ENCODE measurements around the gene TMEM201.
"Not testable (repeated sequence)": the region's sequence is repeated elsewhere in the genome, so short reads cannot be mapped to it uniquely, and the experiment has no call there.

TMEM201 gene, protein sequence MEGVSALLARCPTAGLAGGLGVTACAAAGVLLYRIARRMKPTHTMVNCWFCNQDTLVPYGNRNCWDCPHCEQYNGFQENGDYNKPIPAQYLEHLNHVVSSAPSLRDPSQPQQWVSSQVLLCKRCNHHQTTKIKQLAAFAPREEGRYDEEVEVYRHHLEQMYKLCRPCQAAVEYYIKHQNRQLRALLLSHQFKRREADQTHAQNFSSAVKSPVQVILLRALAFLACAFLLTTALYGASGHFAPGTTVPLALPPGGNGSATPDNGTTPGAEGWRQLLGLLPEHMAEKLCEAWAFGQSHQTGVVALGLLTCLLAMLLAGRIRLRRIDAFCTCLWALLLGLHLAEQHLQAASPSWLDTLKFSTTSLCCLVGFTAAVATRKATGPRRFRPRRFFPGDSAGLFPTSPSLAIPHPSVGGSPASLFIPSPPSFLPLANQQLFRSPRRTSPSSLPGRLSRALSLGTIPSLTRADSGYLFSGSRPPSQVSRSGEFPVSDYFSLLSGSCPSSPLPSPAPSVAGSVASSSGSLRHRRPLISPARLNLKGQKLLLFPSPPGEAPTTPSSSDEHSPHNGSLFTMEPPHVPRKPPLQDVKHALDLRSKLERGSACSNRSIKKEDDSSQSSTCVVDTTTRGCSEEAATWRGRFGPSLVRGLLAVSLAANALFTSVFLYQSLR

DNA sequence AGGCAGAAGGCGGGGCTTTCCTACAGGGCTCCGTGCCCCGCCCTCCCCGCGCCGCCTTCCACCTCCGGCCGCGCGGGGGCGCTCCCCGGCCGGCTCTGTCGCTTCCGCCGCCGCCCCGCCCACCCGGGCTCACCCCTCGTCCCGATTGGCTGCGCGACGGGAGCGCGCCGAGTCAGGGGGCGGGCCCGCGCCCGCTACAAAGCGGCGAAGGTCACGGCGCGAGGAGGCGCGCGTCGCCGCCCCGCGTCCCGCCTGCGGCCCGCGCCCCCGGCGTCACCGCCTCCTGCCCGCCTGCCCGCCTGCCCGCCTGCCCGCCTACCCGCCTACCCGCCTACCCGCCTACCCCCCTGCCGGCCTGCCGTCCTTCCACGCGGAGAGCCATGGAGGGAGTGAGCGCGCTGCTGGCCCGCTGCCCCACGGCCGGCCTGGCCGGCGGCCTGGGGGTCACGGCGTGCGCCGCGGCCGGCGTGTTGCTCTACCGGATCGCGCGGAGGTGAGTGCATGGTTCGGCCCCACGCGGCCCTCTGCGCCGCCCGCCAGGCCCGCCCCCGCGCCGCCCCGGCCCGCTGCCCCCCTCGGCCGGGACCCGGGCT lies at the start of gene TMEM201:
Gene TMEM201, plus strand, starts transcription at position 361 of the 593 bp plus-strand sequence. Its CDS starts 20 bp downstream, at position 381.
- DNase-seq, result peak; percentile 98

DNA sequence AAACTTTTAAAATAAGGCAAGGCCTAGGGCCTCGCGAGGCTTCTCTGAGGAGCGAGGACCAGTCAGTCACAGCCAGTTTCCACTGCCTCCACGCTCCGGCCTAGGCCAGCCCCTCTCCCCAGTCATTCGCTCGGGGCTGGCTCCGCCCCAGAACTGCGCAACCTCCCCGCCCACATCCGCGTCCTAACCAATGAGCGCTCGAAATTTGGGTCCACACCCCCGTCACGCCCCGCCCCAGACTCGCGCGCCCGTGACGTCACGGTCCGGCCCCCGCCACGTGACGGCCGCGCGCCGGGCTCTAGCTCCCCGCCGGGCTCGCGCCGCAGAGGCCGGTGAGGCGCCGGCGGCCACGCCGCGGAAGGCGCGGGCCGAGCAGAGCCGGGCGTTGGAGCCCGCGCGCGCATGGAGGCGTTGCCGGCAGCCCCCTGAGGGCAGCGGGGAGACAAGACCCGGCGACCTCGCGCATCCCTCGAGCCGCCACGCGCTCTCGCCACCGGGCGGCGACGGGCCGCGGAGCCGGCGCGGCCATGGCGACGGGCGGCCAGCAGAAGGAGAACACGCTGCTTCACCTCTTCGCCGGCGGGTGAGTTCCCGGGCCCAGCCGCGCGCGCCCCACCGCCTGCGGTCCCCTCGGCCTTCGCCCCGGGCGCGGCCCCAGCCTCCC lies 49.4 kb upstream of the TMEM201 start, which contains the start of gene SLC25A33:
Gene SLC25A33, plus strand, starts transcription at position 301 of the 664 bp plus-strand sequence. Its CDS starts 227 bp downstream, at position 528.
- peak; percentile 100 for DNase-seq

DNA sequence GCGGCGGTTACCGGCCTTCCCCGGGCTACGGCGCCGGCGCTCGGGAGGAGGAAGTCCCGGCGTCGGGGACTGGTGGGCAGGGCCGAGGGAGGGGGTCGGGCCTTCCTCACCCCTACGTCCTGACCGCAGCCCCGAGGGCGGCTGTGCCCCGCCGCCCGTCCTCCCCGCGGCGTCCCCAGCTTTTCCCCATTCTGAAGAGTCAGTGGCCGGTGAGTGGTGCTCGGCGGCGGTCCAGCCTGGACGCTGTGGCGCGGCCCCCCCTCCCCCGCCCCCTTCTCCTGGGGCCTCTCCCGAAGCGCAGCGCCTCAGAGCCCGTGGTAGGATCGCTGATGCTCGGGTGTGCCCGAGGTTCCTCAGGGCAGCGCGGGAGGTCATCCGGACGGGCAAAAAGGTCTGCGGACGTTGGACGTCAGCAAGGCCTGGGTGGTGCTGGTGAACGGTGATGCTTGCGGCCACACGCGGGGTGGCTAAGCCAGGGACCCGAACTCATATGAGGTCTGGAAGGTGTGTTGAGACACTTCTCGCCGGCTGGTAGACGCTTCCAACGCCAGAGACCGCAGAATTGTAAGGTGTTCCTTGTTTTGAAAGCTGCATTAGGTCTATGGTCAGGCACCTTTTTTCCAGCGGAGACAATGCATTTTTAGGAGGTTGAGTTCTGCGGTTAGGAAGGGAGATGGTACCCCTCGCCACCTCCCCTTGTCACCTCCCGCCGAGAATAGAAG lies 48.7 kb upstream of the TMEM201 start:
- peak; percentile 72 for DNase-seq

DNA sequence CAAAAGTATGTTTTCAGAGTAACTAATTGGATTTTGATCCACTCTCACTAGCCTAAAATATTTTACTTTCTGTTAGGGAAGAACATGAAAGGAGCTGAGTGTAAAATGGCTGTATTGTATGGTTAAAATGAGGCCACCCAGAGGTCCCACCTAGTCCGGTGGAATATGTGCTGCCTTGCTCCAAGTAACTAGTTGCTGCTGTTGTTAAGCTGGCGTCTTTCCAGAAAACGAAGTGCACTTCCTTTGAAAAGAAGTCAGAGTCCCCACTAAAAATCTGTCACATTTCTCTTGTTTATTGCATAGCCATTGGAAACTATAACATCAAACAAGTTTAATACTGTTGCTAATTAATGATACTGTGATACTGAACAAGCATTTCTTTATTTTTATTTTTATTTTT lies 46.3 kb upstream of the TMEM201 start:
- DNase-seq, result no peak

DNA sequence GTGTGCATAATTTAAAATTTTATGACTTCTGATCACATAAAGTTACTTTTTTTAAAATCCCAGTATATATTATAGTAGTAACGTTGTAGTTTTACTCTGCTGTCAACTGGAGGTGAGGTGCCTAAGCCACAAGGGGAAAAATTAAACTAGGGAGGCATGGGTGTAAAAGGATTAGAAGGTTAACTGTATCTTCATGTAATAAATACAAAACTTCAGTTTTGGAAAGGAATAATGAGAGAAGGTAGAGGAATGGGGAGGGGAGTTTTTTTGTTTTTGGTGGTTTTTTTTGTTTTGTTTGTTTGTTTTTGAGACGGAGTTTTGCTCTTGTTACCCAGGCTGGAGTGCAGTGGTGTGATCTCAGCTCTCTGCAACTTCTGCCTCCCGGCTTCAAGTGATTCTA lies 43.8 kb upstream of the TMEM201 start:
- DNase-seq, result no peak

DNA sequence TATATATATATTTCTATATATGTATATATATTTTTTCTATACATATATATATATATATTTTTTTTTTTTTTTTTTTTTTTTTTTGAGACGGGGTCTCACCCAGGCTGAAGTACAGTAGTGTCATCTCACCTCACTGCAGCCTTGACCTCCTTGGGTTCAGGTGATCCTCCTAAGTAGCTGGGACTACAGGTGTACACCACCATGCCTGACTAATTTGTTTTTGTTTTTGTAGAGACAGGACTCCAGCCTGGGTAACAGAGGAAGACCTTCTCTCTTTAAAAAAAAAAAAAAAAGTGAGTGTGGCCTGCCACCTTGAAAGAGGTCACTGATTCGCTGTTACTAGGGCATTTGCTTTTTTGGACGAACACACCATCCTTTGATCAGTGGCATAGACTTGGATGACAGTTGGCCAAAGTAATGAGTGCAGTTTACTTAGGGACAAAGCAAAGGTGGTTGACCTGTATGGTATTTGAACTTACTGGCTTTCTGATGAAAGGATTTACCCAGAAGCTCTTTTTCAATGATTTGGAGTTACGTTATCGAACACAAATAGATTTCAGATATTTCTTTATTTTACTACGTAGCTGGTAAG lies 38.7 kb upstream of the TMEM201 start:
- no peak for DNase-seq

DNA sequence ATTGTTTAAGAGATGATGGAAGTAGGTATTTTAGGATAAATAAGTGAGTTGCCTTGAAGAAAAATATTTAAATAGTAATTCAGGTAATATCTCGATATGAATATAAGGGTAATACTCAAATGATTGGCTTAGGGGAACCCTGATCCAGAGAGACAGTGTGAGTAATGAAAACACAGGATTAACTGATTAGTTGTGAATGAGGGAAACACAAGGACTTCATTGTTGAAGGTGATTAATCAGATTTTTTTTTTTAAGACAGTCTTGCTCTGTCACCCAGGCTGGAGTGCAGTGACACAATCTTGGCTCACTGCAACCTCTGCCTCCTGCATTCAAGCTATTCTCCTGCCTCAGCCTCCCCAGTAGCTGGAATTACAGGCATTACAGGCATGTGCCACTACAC lies 36.7 kb upstream of the TMEM201 start:
- no peak for DNase-seq

DNA sequence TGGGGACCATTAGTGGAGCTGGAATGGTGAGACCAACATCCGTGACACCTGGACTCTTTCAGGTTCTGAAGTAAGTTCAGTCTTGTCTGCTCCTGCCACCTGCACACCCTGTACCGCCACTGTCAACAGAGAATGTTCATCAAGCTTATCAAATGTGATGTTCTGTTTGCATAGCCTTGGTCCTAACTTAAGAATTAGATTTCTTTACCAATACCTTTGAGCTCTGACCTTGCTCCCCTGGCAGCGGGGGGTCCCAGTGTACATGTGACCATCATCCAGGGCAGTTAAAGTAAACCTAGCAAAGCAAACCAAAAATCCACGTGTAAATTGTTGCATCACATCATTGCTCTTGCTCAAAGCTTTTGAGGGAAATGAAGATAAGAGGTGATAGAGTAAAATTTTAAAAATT lies 35.0 kb upstream of the TMEM201 start:
- DNase-seq, result no peak

DNA sequence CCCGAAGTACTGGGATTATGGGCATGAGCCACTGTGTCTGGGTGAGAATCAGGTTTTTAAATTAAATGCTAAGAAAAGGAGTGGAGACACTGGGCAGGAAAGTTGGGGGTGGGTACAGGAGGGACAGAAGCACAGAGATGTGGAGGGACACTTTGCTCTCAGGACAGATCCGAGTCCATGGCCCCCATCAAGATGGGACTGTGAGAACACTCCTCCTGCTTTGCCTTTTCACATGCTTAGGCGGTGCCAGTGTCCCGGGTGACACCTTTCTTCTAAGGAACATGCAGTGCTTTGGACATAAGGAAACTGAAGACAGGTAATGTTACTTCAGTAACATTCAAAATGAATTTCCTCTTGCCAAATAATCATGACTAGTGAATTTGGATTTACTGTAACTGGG lies 32.8 kb upstream of the TMEM201 start:
- no peak for DNase-seq

DNA sequence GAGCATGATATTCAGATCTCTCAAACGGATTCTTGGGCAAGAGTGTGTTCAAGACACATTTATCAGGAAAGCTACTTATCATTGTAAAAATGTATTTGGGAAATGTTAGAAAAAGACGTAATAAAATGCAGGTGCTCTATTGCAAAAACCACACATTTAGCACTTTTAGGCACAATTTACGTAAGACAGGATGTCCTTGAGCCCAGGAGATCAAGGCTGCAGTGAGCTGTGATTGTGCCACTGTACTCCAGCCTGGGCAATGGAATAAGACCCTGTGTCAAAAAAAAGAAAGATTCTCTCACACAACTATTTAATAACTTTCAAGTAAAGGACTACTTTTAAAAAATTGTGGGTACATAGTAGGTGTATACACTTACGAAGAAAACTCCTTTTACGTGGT lies 31.1 kb upstream of the TMEM201 start:
- no peak for DNase-seq

DNA sequence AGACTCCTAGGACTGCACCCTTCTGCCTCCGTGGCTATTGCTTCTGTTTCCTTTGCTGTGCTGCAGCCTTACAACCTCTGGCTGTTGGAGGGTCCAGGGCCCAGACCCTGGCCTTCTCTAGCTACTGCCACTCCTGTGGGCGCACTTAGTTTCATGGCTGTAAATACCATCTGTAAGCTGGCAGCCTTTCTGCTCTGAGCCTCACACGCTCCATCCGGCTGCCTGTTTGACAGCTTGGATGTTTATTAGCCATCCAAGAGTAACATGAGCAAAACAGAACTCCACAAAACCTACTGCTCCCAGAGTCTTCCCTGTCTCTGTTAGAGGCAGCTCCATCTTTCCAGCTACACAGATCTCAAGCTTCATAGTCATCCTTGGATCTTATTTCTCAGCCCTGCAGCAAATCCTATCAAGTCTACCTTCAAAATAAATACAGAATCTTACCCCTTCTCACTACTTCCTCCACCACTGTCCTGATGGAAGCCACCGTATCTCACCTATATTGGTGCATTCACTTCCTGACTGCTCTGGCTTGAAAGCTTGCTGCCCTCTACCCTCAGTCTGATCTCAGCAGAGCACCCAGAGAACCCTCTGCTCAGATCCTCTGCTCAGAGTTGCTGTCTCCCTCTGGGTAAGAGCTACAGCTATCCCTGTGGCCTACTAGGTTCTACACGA lies 30.3 kb upstream of the TMEM201 start:
- no peak for DNase-seq

DNA sequence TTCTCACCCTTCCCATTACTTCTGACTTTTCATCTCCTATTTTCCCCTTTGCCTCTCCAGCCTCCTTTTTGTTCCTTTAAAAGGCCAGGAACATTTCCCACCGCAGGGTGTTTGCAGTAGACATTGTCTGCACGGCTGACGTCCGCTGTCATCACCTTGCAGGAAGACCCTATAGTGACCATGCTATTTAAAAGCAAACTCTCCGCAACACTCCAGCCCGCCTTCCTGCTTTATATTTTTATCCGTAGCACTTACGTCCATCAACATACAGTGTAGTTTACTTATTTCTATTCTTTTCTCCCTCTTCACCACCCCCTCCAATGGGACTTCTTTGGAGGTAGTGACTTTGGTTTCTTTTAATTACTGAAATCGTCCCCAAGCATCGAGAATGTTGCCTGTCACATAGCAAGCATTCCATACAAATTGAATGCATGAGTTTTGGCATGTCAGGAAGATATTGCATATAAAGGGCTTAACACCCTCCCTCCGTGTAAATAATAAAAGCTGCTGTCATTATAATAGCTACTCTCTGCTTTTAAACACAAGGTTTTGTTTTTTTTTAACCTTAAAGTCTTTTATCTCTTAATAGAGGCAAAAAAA lies 29.7 kb upstream of the TMEM201 start:
- no peak for DNase-seq

DNA sequence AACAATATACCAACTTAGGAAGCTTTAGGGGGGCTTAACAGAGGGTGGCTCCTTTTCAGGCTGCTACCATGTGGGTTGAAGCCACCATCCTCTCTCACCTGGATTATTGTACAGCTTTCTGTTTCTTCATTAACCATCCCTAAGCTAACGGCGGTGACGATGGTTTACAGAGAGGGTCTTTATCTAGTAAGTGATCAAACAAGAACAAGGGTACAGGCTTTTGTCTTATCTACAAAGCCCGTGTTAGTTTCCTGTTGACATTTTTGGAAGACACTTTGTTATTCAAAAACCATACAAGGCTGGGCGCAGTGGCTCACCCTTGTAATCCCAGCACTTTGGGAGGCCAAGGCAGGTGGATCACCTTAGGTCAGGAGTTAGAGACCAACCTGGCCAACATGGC lies 29.0 kb upstream of the TMEM201 start:
- DNase-seq, result no peak

DNA sequence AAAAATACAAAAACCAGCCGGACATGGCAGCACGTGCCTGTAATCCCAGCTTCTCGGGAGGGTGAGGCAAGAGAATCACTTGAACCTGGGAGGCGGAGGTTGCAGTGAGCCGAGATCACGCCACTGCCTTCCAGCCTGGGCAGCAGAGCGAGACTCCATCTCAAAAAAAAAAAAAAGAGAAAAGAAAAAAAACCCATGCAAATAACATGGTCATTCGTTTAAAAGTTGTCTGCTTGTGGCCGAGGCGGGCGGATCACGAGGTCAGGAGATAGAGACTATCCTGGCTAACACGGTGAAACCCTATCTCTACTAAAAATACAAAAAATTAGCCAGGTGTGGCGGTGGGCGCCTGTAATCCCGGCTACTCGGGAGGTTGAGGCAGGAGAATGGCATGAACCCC lies 28.6 kb upstream of the TMEM201 start:
- DNase-seq, result not testable (repeated sequence)

DNA sequence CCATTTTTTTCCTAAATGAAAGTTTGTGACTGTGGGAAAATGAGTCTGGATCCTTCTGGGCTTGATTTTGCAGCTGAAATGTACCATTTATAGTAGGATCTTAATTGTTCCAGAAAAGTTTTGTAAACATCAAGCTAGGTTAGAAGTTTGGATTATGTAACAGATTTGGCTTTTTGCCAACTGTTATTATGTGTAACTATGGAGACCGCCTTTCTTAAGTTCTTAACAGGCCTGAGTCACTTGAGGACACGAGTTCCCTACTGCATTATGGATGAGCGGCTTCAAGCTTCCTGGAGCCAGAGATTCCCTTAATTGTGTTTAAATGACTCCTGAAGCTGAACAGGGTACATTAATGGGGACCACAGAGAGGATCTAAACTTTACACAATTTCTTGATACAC lies 27.3 kb upstream of the TMEM201 start:
- DNase-seq, result no peak

DNA sequence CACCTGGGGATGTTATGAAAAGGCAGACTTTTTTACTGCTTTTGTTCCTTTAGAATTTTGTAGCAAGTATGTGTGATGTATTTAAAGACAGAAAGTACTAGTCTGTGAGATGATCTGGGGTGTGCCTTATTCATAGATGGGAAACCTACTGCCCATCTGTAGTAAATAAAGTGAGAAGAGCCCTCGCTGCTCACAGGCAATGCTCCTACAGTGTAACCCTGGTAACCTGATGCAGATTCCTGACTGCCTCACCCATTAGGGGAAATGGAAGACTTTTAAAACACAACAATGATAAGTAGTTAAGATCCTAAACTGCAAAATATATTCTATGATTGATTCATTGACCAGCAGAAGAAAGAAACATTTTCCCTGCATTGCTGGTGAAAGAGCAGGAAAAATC lies 19.4 kb upstream of the TMEM201 start:
- no peak for DNase-seq

DNA sequence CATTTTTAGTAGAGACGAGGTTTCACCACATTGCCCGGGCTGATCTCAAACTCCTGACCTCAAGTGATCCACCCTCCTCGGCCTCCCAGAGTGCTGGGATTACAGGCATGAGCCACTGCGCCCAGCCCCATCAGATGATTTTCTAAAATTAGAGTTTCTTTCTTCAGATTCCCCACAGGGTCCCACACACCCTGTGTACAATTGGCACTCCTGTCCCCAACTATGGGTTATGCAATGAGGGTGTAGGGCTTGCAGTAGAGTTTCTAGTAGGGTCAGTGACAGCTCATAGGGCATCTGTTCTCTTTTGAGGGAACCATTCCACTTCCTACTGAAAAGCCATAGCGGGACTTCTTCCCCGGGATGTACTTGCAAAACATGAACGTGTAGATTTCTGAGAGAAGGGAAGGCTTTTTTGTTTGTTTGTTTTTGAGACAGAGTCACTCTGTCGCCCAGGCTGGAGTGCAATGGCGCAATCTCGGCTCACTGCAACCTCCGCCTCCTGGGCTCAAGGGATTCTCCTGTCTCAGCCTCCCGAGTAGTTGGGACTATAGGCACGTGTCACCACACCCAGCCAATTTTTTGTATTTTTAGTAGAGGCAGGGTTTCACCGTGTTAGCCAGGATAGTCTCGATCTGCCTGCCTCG lies 17.7 kb upstream of the TMEM201 start:
- not testable (repeated sequence) for DNase-seq

DNA sequence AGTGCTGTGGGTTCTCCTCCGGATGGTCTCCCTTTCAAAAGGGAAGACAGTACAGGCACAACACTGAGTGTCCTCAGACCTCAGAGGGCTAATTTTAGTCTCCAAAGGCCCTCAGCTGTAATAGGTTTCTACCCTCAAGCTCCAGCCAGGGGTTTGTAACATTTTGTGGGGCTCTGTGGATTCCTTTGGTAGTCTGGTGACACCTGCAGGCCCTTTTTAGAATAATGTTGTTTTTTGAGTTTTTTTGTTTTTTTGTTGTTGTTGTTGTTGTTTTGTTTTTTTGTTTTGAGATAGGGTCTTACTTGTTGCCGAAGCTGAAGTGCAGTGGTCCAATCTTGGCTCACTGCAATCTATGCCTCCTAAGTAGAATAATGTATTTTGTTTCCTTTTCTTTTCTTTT lies 15.0 kb upstream of the TMEM201 start:
- no peak for DNase-seq

DNA sequence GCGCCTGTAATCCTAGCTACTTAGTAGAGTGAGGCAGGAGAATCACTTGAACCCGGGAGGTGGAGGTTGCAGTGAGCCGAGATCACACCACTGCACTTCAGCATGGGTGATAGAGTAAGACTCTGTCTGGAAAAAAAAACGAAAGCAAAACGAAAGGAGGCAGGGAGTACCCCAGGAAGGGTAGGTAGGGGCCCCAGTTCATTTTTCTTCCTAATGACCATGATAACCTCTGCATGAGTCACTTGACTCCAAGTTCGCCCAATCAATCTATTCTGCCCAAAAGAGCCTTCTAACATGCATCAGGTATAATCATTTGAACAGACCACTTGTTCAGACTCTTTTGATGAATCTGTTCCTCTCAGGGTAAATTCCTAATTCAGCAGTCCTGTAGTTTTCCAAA lies 13.2 kb upstream of the TMEM201 start:
- DNase-seq, result no peak

DNA sequence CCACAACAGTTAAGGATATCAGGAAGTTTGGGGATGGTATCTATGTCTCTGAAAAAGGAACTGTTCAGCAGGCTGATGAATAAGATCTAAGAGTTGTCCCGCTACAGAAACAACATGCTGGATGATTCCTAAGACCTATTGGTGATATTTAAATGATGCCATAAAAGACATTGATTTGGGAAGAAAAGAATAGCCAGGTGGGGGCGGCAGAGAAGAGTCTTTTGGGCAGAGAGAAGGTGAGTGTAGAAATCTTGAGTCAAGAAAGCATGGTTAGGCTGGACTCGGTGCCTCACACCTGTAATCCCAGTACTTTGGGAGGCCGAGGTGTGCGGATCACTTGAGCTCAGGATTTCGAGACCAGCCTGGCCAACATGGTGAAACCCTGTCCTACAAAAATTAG lies 11.8 kb upstream of the TMEM201 start:
- DNase-seq, result no peak

DNA sequence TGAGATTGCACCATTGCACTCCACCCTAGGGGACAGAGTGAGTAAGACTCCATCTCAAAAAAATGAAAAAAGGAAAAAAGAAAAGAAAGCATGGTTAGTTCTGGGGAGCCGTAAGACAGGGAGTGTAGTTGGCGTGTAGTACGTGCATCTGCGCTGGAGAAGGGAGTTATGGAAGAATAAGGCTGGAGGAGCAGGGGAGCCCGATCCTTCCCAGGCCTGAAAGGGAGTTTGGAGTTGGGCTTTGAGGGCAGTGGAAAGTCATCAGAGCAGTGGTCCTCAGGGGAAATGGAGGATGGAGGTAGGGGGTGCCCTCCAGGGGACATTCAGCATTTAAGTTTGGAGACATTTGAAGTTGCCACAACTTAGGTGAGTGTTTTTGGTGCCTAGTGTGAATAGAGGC lies 11.3 kb upstream of the TMEM201 start:
- DNase-seq, result no peak

All from activated CD8-positive, alpha-beta memory T cell treated with anti-CD3 and anti-CD28 coated beads, Interleukin-2, amount 50 U/mL, for 48 hours (primary cell).